Vagina (tissue), 2 donors: ENCODE data around the gene RAB8B.

Experiments used
- POLR2A ChIP-seq, 2 donors: fragments of 450-650 bp; IDR thresholded peaks; one replicate each; pipeline ENCODE4 v1.6.1; 2017; ENCODE audit warnings: antibody characterized with exemption in 2 of 2, mild to moderate bottlenecking in 2 of 2, moderate library complexity in 2 of 2
- POLR2AphosphoS5 ChIP-seq, 2 donors: sonication (generic); formaldehyde crosslinking; IDR thresholded peaks; one replicate each; pipeline ENCODE4 v1.9.0; 2017; ENCODE audit warnings: antibody characterized with exemption in 2 of 2, mild to moderate bottlenecking in 2 of 2, low read depth in 1 of 2; ENCODE audit not compliant: insufficient read depth in 1 of 2
- TF ChIP-seq, protein P1 (sequence below), 3 experiments: fragments of 450-650 bp in 2 of 3; fragments of 200-600 bp in 1 of 3; sonication (generic) in 1 of 3; IDR thresholded peaks; one replicate each; pipeline ENCODE4 v1.5.1; 2017 to 2019; ENCODE audit warnings: antibody characterized with exemption in 3 of 3, mild to moderate bottlenecking in 2 of 3, moderate library complexity in 2 of 3

DNA sequence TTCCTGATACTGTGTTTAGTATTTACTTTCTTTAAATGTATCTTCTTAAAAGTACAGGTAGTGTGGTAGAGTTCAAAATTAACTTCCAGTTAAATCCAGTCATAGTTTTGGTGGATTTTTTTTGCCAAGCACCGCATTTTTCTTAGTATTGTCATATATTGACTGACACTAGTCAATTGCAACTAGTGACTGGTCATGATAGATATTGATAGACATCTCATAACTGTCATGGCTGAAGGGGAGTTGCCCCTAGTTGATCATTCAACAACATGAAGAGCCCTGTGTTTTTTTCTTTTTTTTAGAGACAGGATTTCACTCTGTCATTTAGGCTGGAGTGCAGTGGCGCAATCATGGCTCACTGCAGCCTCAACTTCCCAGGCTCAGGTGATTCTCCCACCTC is 22.1 kb downstream of the RAB8B start:
- TF ChIP-seq, protein P1, sequence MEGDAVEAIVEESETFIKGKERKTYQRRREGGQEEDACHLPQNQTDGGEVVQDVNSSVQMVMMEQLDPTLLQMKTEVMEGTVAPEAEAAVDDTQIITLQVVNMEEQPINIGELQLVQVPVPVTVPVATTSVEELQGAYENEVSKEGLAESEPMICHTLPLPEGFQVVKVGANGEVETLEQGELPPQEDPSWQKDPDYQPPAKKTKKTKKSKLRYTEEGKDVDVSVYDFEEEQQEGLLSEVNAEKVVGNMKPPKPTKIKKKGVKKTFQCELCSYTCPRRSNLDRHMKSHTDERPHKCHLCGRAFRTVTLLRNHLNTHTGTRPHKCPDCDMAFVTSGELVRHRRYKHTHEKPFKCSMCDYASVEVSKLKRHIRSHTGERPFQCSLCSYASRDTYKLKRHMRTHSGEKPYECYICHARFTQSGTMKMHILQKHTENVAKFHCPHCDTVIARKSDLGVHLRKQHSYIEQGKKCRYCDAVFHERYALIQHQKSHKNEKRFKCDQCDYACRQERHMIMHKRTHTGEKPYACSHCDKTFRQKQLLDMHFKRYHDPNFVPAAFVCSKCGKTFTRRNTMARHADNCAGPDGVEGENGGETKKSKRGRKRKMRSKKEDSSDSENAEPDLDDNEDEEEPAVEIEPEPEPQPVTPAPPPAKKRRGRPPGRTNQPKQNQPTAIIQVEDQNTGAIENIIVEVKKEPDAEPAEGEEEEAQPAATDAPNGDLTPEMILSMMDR (IDR thresholded peaks at IDR 0.05), result no peak
- TF ChIP-seq POLR2AphosphoS5 (IDR thresholded peaks at IDR 0.05; ENCODE audit: insufficient read depth in 1 of 2, low read depth in 1 of 2), result no peak
- no peak for TF ChIP-seq POLR2A (IDR thresholded peaks at IDR 0.05)
